ENCODE measurements around the gene STK38L.

- TF ChIP-seq CTCF (IDR thresholded peaks at IDR 0.05): no peak
- TF ChIP-seq POLR2A (IDR thresholded peaks at IDR 0.05): no peak
These were observed 92.2 kb downstream of the STK38L start for GRCh38 chr12:27336282-27336653.

Measured in adrenal gland (tissue), 5 donors.